HG03280 (cell line): ENCODE data around the gene CCM2.

ENCODE experiments used
- ATAC-seq: cut with Tn5 transposase; IDR thresholded peaks from one replicate; pipeline ENCODE4 v1.9.1; 2021; ENCODE audit warnings: mild to moderate bottlenecking, moderate library complexity; ENCODE audit not compliant: unreplicated experiment

CCM2 gene

GRCh38 chr7:45118292-45118691, 118.3 kb downstream of the CCM2 start:
- ATAC-seq, result no peak

- ATAC-seq, result no peak
These were observed 118.9 kb downstream of the CCM2 start for GRCh38 chr7:45118889-45119331.

- ATAC-seq, result no peak
These were observed 119.5 kb downstream of the CCM2 start for GRCh38 chr7:45119550-45119949.

DNA sequence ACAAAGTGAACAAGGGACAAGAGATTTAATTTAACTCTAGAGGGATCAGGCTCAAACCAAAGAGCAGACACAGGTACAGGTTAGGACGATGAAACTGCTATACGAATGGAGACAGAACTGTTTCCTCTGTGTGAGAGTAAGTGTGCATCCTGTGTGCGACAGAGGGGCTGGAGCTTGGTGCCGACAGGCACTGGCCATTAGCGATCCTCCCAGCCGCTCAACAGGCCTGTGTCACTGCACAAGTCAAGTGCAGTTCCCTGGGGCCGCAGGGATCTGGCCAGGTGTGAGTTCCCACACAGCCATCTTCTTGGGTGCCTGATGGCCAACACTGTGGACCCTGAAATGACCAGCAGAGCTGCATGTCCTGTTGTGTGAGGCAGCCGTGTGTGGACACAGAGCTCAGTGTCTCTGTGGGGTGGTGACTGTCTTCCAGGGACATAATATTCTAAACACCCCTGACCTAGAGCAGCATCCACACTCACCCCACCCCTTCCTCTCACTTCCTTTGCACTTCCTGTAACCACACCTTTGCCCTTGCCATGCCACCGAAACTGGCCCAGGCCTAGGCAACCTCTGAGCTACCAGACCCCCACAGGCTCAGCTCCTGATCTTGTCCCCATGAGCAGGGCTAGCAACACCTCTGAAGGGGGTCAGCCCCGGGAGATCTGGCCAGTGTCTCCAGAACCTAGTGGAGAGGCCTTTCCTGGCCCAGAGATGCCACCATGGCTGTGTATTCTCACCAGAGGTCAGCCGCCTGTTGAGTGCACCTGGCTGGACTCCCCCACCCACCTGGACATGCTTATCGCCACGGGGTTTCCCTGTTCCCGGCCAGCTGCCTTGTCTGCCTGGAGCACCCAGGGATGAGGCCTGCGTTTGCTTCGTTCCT, 123.2 kb downstream of the CCM2 start:
- ATAC-seq, result no peak

DNA sequence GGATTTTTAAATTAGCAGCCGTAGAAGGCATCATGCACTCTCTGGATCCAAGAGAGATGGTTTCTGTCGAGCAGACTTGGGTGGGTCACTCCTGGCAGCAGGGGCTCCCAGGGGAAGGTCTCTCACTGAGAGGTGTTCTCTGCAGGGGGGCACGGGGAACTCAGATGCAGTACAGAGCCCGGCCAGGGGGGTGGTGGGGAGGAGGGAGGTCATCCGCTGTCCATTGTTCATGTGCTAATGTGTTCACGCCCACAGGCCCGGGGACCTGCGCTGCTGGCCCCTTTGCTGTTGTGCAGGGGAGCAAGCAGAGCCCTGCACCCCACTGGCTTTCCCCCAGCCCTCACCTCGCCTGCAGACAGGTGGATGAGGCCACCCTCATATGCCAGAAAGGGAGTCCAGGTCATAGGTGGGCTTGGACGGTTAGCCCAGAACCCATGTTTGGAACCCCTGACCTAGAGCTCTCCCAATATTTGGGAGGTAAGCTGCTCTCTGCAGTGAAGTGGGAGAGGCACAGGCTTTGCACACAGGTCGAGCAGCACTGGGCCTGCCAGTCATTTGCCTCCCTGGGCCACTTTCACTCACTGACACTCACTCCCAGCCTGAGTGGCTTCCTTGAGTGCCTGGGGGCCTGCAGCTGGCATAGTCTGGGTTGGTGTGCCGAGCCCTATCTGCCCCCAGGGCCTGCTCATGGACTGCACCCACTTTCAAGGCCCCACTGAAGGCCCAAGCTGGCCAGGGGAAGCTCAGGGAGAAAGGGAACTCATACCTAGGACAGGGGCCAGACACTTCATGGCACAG, 124.1 kb downstream of the CCM2 start:
- no peak for ATAC-seq

- no peak for ATAC-seq
These were observed 125.3 kb downstream of the CCM2 start for GRCh38 chr7:45125193-45125904.
